GM23338 (cell line): Measurements from ENCODE around the gene HECTD1.

Source experiments
- CREB1 ChIP-seq: fragments of 250-450 bp; sonication (Bioruptor Pico); IDR thresholded peaks from 2 replicates; pipeline ENCODE4 v1.5.0; 2020; ENCODE audit warnings: low read depth, mild to moderate bottlenecking, moderate library complexity
- CTCF ChIP-seq, 2 experiments: fragments of 200-600 bp in 1 of 2; sonication (generic) in 1 of 2; conservative IDR thresholded peaks; 2 replicates each; pipeline versions ENCODE4 v1.5.1 to v1.6.1; 2016 to 2017; ENCODE audit warnings: antibody characterized with exemption in 2 of 2, low read depth in 2 of 2, mild to moderate bottlenecking in 2 of 2, moderate library complexity in 1 of 2
- EZH2 ChIP-seq: fragments of 200-600 bp; sonication (generic); IDR thresholded peaks from one replicate; pipeline ENCODE4 v1.8.0; 2017; ENCODE audit warnings: antibody characterized with exemption, mild to moderate bottlenecking, low read depth; ENCODE audit not compliant: unreplicated experiment
- EZH2phosphoT487 ChIP-seq: fragments of 200-600 bp; sonication (generic); IDR thresholded peaks from one replicate; pipeline ENCODE4 v1.8.1; 2018; ENCODE audit warnings: antibody characterized with exemption; ENCODE audit not compliant: unreplicated experiment
- JUNB ChIP-seq: IDR thresholded peaks from one replicate; pipeline ENCODE4 v1.6.1; 2016; ENCODE audit warnings: antibody characterized with exemption; ENCODE audit not compliant: unreplicated experiment
- POLR2AphosphoS5 ChIP-seq: IDR thresholded peaks from 2 replicates; pipeline ENCODE4 v1.6.1; 2016; ENCODE audit warnings: antibody characterized with exemption, low read depth
- REST ChIP-seq: IDR thresholded peaks from one replicate; pipeline ENCODE4 v1.6.1; 2018; ENCODE audit warnings: antibody characterized with exemption; ENCODE audit not compliant: unreplicated experiment
- STAT1 ChIP-seq: IDR thresholded peaks from one replicate; pipeline ENCODE4 v1.6.1; 2016; ENCODE audit warnings: antibody characterized with exemption; ENCODE audit not compliant: unreplicated experiment
- ZNF114 ChIP-seq: fragments of 250-450 bp; sonication (Bioruptor Pico); IDR thresholded peaks from 2 replicates; pipeline ENCODE4 v1.5.0; 2020; ENCODE audit warnings: mild to moderate bottlenecking, moderate library complexity

- no peak for TF ChIP-seq CREB1
- TF ChIP-seq CTCF (conservative IDR thresholded peaks at IDR 0.05; ENCODE audit: low read depth in 2 of 2), result no peak
- TF ChIP-seq JUNB, result no peak
- TF ChIP-seq EZH2phosphoT487, result no peak
- TF ChIP-seq POLR2AphosphoS5, result no peak
- no peak for TF ChIP-seq EZH2
- TF ChIP-seq REST, result no peak
- TF ChIP-seq STAT1, result no peak
- TF ChIP-seq ZNF114, result no peak
These were observed 16.8 kb downstream of the HECTD1 start for GRCh38 chr14:31190717-31191263.
